Fibroblast of skin of right biceps (primary cell): Measurements from ENCODE around the gene NPSR1.
A peak's percentile ranks its signal among the peaks of the same experiment; 100 is the strongest.

Source experiments
- DNase-seq: peaks from one replicate; pipeline ENCODE4 v3.0.0-alpha.2; 2013

Gene NPSR1

GRCh38 chr7:34723866-34724490 lies 66.0 kb downstream of the NPSR1 start:
- DNase-seq = no peak

- no peak for DNase-seq
Measured at GRCh38 chr7:34726221-34726620, 68.2 kb downstream of the NPSR1 start.

GRCh38 chr7:34727464-34727995 lies 69.5 kb downstream of the NPSR1 start:
- no peak for DNase-seq

- DNase-seq = no peak
Measured at GRCh38 chr7:34728156-34728555, 70.1 kb downstream of the NPSR1 start.

GRCh38 chr7:34734771-34735170 lies 76.8 kb downstream of the NPSR1 start:
- no peak for DNase-seq

- DNase-seq = no peak
Measured at GRCh38 chr7:34735526-34735925, 77.5 kb downstream of the NPSR1 start.

GRCh38 chr7:34739651-34740300 lies 81.8 kb downstream of the NPSR1 start:
- DNase-seq = no peak

GRCh38 chr7:34740840-34741239 lies 82.8 kb downstream of the NPSR1 start:
- no peak for DNase-seq

GRCh38 chr7:34747176-34747781 lies 89.3 kb downstream of the NPSR1 start:
- no peak for DNase-seq

- peak; percentile 87 for DNase-seq
Measured at GRCh38 chr7:34747867-34748727, 90.1 kb downstream of the NPSR1 start.

- DNase-seq = no peak
Measured at GRCh38 chr7:34748728-34749089, 90.7 kb downstream of the NPSR1 start.

GRCh38 chr7:34749446-34749845 lies 91.4 kb downstream of the NPSR1 start:
- no peak for DNase-seq

GRCh38 chr7:34750209-34750608 lies 92.2 kb downstream of the NPSR1 start:
- DNase-seq = no peak

- no peak for DNase-seq
Measured at GRCh38 chr7:34750636-34751035, 92.6 kb downstream of the NPSR1 start.

GRCh38 chr7:34751725-34752643 lies 94.0 kb downstream of the NPSR1 start:
- no peak for DNase-seq

GRCh38 chr7:34752929-34753328 lies 94.9 kb downstream of the NPSR1 start:
- no peak for DNase-seq

- DNase-seq = no peak
Measured at GRCh38 chr7:34755008-34755407, 97.0 kb downstream of the NPSR1 start.

- DNase-seq = no peak
Measured at GRCh38 chr7:34756025-34756437, 98.0 kb downstream of the NPSR1 start.

- no peak for DNase-seq
Measured at GRCh38 chr7:34756691-34757090, 98.7 kb downstream of the NPSR1 start.

- no peak for DNase-seq
Measured at GRCh38 chr7:34757570-34758110, 99.6 kb downstream of the NPSR1 start.

GRCh38 chr7:34758111-34758601 lies 100.1 kb downstream of the NPSR1 start:
- DNase-seq = no peak
